Suprapubic skin (tissue), 4 donors: ENCODE measurements around the gene NR2F2. TPM values are rescaled to one million over a fixed set of nuclear protein-coding genes. Genes with fewer than 3 reads are reported as not detected.

Experiments used
- DNase-seq, 2 donors: peaks; one replicate each; pipeline ENCODE4 v3.0.0-alpha.2; 2019; ENCODE audit warnings: low spot score in 2 of 2
- H3K27ac ChIP-seq: fragments of 200-600 bp; sonication (generic); one replicate; pipeline ENCODE4 v1.5.1; 2019
- H3K27me3 ChIP-seq: fragments of 200-600 bp; sonication (generic); one replicate; pipeline ENCODE4 v1.5.1; 2019
- H3K36me3 ChIP-seq: fragments of 200-600 bp; sonication (generic); one replicate; pipeline ENCODE4 v1.5.1; 2019
- H3K4me1 ChIP-seq: fragments of 200-600 bp; sonication (generic); one replicate; pipeline ENCODE4 v1.5.1; 2019
- H3K4me3 ChIP-seq: fragments of 200-600 bp; sonication (generic); one replicate; pipeline ENCODE4 v1.5.1; 2019; ENCODE audit warnings: mild to moderate bottlenecking
- H3K9me3 ChIP-seq: fragments of 200-600 bp; sonication (generic); one replicate; pipeline ENCODE4 v1.5.1; 2019
- CTCF ChIP-seq, 2 donors: fragments of 200-600 bp in 1 of 2; fragments of 450-650 bp in 1 of 2; sonication (generic) in 1 of 2; IDR thresholded peaks; one replicate each; pipeline ENCODE4 v1.5.1; 2016 to 2019; ENCODE audit warnings: antibody characterized with exemption in 2 of 2, mild to moderate bottlenecking in 1 of 2, moderate library complexity in 1 of 2
- EP300 ChIP-seq: sonication (generic); formaldehyde crosslinking; IDR thresholded peaks from one replicate; pipeline ENCODE4 v1.6.1; 2017; ENCODE audit warnings: antibody characterized with exemption
- POLR2A ChIP-seq, 2 donors: fragments of 450-650 bp; IDR thresholded peaks; one replicate each; pipeline ENCODE4 v1.6.1; 2017; ENCODE audit warnings: antibody characterized with exemption in 2 of 2, mild to moderate bottlenecking in 2 of 2, moderate library complexity in 2 of 2
- POLR2AphosphoS5 ChIP-seq, 3 donors: sonication (generic); formaldehyde crosslinking; IDR thresholded peaks; one replicate each; pipeline ENCODE4 v1.6.1; 2017; ENCODE audit warnings: antibody characterized with exemption in 3 of 3
- WGBS: methylation state at CpG from one replicate; pipeline ENCODE4 v1.1.5; 2018; 5-methylcytosine and 5-hydroxymethylcytosine counted together
- total RNA-seq, 4 donors: library from RNA; depleted of rRNA; stranded (reverse); fragments of >200 nt; gene quantifications; one replicate each; pipeline ENCODE4 v1.1.0, GENCODE V29; 2016

Gene NR2F2
- total RNA-seq, 4 donors from 2014 or later = 4.0 to 12.7 (median 7.1) TPM

GRCh38 chr15:96344060-96344705 lies 13.7 kb downstream of the NR2F2 start:
- DNase-seq = no peak
- Histone ChIP-seq H3K4me3 (peak overlapping the region; percentile 71), H3K4me1 (peaks cover 11% of the 10 kb centered on the region), H3K9me3 (no peaks in the 10 kb centered on the region), H3K36me3 (no peaks in the 10 kb centered on the region), H3K27me3 (peaks cover 24% of the 10 kb centered on the region), H3K27ac (peak overlapping the region; percentile 90)
- WGBS = 76% methylated on average over 30 of the region's 31 CpGs
- TF ChIP-seq POLR2A (IDR thresholded peaks at IDR 0.05) (no peak), CTCF (IDR thresholded peaks at IDR 0.05) (no peak), EP300 (no peak), POLR2AphosphoS5 (IDR thresholded peaks at IDR 0.05) (no peak)

- no peak for DNase-seq
- H3K36me3 ChIP-seq = no peaks in the 10 kb centered on the region
- H3K27me3 ChIP-seq = peaks cover 20% of the 10 kb centered on the region
- TF ChIP-seq POLR2AphosphoS5 (IDR thresholded peaks at IDR 0.05) (no peak), POLR2A (IDR thresholded peaks at IDR 0.05) (no peak), EP300 (no peak), CTCF (IDR thresholded peaks at IDR 0.05) (no peak)
- no peaks in the 10 kb centered on the region for H3K9me3 ChIP-seq
- H3K27ac ChIP-seq = peak overlapping the region; percentile 90
- H3K4me3 ChIP-seq = peak overlapping the region; percentile 52
- H3K4me1 ChIP-seq = peaks cover 11% of the 10 kb centered on the region
- WGBS = 58% methylated on average over 8 of the region's 22 CpGs
These were observed 14.4 kb downstream of the NR2F2 start for GRCh38 chr15:96344706-96345559.

- H3K27me3 ChIP-seq = peaks cover 18% of the 10 kb centered on the region
- H3K4me1 ChIP-seq = peaks cover 11% of the 10 kb centered on the region
- 14% methylated on average over 33 of the region's 47 CpGs for WGBS
- peak overlapping the region; percentile 52 for H3K4me3 ChIP-seq
- H3K9me3 ChIP-seq = no peaks in the 10 kb centered on the region
- H3K36me3 ChIP-seq = no peaks in the 10 kb centered on the region
- TF ChIP-seq POLR2A (IDR thresholded peaks at IDR 0.05) = no peak
- TF ChIP-seq EP300 = no peak
- peak; percentile 58 for TF ChIP-seq CTCF (IDR thresholded peaks at IDR 0.05)
- TF ChIP-seq POLR2AphosphoS5 (IDR thresholded peaks at IDR 0.05) = peak in 1 of 3 donors; percentile 26
- DNase-seq = peak in 1 of 2 donors; percentile 85
- H3K27ac ChIP-seq = peak overlapping the region; percentile 90
These were observed 15.3 kb downstream of the NR2F2 start for GRCh38 chr15:96345560-96346399.

GRCh38 chr15:96346409-96346970 lies 16.0 kb downstream of the NR2F2 start:
- WGBS = 62% methylated on average over 6 of the region's 6 CpGs
- H3K4me3 ChIP-seq = peak overlapping the region; percentile 52

More at GRCh38 chr15:96346409-96346970, 16.0 kb downstream of the NR2F2 start:
- Histone ChIP-seq H3K36me3 (no peaks in the 10 kb centered on the region), H3K4me1 (peaks cover 11% of the 10 kb centered on the region), H3K27me3 (peaks cover 14% of the 10 kb centered on the region), H3K27ac (peak overlapping the region; percentile 90), H3K9me3 (no peaks in the 10 kb centered on the region)
- TF ChIP-seq POLR2A (IDR thresholded peaks at IDR 0.05) (no peak), CTCF (IDR thresholded peaks at IDR 0.05) (no peak), EP300 (no peak), POLR2AphosphoS5 (IDR thresholded peaks at IDR 0.05) (no peak)
- no peak for DNase-seq
